ENCODE results near the gene COLGALT1.
A peak's percentile ranks its signal among the peaks of the same experiment; 100 is the strongest.

Gene COLGALT1

DNA sequence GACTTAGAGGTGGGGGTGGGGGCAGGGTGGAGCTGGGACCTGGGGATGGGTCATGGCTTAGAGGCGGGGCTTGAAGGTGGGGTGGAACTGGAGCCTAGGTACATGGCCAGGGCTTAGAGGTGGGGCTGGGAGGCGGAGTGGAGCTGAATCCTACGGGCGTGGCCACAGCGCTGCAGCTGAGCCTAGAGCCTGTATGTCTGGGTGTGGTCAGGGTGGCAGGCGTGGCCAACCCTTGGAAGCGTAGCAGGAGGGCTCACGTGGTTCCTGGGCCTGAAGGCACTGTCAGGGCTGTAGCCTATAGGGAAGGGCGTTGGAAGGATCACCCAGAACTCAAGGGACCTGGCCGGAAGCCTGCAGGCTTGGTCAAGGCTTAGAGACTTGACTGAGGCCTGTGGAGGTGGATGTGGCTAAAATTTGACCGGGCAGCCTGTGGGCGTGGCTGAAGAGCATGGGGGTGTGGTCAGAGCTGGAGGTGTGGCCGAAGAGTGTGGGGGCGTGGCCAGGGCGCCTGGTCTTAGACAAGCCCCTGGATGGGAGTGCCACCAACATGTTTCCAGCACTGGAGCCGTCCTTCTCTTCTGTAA lies 24.3 kb downstream of the COLGALT1 start:
- no peak overlapping the region for H3K4me3 ChIP-seq (replicated peaks; ENCODE audit: insufficient read depth, low read length)
- DNase-seq (ENCODE audit: low read depth in 1 of 2, low spot score in 1 of 2), result peak in 1 of 2 experiments; percentile 36
- H3K27me3 ChIP-seq (ENCODE audit: insufficient read depth, poor library complexity, severe bottlenecking), result no peaks in the 10 kb centered on the region
- TF ChIP-seq, protein P1, sequence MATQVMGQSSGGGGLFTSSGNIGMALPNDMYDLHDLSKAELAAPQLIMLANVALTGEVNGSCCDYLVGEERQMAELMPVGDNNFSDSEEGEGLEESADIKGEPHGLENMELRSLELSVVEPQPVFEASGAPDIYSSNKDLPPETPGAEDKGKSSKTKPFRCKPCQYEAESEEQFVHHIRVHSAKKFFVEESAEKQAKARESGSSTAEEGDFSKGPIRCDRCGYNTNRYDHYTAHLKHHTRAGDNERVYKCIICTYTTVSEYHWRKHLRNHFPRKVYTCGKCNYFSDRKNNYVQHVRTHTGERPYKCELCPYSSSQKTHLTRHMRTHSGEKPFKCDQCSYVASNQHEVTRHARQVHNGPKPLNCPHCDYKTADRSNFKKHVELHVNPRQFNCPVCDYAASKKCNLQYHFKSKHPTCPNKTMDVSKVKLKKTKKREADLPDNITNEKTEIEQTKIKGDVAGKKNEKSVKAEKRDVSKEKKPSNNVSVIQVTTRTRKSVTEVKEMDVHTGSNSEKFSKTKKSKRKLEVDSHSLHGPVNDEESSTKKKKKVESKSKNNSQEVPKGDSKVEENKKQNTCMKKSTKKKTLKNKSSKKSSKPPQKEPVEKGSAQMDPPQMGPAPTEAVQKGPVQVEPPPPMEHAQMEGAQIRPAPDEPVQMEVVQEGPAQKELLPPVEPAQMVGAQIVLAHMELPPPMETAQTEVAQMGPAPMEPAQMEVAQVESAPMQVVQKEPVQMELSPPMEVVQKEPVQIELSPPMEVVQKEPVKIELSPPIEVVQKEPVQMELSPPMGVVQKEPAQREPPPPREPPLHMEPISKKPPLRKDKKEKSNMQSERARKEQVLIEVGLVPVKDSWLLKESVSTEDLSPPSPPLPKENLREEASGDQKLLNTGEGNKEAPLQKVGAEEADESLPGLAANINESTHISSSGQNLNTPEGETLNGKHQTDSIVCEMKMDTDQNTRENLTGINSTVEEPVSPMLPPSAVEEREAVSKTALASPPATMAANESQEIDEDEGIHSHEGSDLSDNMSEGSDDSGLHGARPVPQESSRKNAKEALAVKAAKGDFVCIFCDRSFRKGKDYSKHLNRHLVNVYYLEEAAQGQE (IDR thresholded peaks at IDR 0.05; ENCODE audit: insufficient replicate concordance, low read depth), result no peak
- TF ChIP-seq GABPA (IDR thresholded peaks at IDR 0.05; ENCODE audit: low read depth) (no peak), POLR2AphosphoS5 (IDR thresholded peaks at IDR 0.05; ENCODE audit: low read depth) (no peak; the same call in 1 of the 2 replicates), SPI1 (IDR thresholded peaks at IDR 0.05; ENCODE audit: borderline replicate concordance, low read depth) (no peak)
- TF ChIP-seq, protein P2, sequence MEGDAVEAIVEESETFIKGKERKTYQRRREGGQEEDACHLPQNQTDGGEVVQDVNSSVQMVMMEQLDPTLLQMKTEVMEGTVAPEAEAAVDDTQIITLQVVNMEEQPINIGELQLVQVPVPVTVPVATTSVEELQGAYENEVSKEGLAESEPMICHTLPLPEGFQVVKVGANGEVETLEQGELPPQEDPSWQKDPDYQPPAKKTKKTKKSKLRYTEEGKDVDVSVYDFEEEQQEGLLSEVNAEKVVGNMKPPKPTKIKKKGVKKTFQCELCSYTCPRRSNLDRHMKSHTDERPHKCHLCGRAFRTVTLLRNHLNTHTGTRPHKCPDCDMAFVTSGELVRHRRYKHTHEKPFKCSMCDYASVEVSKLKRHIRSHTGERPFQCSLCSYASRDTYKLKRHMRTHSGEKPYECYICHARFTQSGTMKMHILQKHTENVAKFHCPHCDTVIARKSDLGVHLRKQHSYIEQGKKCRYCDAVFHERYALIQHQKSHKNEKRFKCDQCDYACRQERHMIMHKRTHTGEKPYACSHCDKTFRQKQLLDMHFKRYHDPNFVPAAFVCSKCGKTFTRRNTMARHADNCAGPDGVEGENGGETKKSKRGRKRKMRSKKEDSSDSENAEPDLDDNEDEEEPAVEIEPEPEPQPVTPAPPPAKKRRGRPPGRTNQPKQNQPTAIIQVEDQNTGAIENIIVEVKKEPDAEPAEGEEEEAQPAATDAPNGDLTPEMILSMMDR (IDR thresholded peaks at IDR 0.05; ENCODE audit: insufficient read depth, low read length), result no peak
- H3K27ac ChIP-seq (replicated peaks), result no peak overlapping the region

DNA sequence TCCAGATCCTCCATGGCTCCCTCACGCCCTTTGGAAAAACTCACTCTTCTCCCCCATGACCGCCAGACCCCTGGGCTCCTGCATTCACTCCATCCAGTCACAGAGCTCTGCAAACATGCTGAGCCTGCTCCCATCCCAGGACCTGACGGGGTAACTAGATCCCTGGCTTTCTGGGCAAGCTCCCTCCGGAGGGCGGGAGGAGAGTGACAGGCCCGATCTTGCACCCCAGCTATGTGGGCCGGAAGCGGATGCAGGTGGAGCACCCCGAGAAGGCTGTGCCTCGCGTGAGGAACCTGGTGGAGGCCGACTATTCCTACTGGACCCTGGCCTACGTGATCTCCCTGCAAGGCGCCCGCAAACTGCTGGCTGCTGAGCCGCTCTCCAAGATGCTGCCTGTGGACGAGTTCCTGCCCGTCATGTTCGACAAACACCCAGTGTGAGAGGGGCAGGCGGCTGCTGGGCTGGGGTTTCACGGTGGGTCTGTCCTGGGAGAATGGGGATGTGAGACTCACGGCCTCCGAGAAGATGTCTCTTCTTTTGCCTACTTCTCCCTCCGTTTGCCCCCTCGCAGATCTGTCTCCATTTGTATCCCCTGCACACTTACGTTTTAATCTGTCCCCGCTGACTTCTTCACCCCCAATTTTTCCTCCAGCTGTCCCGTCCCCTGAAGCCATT lies 25.2 kb downstream of the COLGALT1 start:
- no peak overlapping the region for H3K4me3 ChIP-seq (replicated peaks; ENCODE audit: insufficient read depth, low read length)
- TF ChIP-seq GABPA (IDR thresholded peaks at IDR 0.05; ENCODE audit: low read depth), result no peak
- TF ChIP-seq, protein P1 (IDR thresholded peaks at IDR 0.05; ENCODE audit: insufficient replicate concordance, low read depth), result no peak
- TF ChIP-seq, protein P2 (IDR thresholded peaks at IDR 0.05; ENCODE audit: insufficient read depth, low read length), result no peak
- no peak for TF ChIP-seq POLR2AphosphoS5 (IDR thresholded peaks at IDR 0.05; ENCODE audit: low read depth)
- TF ChIP-seq SPI1 (IDR thresholded peaks at IDR 0.05; ENCODE audit: borderline replicate concordance, low read depth), result no peak
- H3K27ac ChIP-seq (replicated peaks), result no peak overlapping the region
- DNase-seq (ENCODE audit: low read depth in 1 of 2, low spot score in 1 of 2), result no peak
- H3K27me3 ChIP-seq (ENCODE audit: insufficient read depth, poor library complexity, severe bottlenecking), result no peaks in the 10 kb centered on the region

DNA sequence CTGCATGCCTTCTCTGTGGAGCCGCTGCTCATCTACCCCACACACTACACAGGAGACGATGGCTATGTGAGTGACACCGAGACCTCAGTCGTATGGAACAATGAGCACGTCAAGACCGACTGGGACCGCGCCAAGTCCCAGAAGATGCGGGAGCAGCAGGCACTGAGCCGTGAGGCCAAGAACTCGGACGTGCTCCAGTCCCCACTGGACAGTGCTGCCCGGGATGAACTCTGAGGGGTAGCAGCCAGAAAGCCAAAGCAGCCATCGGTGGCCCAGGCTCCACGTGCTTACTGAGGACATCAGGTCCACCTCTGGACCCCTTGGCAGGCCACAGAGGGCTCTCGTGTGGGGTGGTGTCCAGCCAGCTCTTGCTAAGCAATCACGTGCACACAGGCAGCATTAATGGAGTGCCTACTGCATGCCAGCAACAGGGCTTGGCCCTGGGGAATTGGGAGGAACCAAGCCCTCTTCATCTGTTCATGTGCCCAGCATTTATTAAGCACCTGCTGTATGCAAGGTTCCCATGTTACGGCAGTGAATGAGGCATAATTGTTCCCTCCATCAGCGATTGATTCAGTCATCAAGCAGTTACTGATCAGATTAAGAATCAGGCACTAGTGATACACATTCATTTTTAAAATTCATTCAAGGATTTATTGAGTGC lies 25.9 kb downstream of the COLGALT1 start:
- TF ChIP-seq, protein P1 (IDR thresholded peaks at IDR 0.05; ENCODE audit: insufficient replicate concordance, low read depth), result no peak
- TF ChIP-seq, protein P2 (IDR thresholded peaks at IDR 0.05; ENCODE audit: insufficient read depth, low read length), result no peak
- H3K27me3 ChIP-seq (ENCODE audit: insufficient read depth, poor library complexity, severe bottlenecking), result no peaks in the 10 kb centered on the region
- H3K4me3 ChIP-seq (replicated peaks; ENCODE audit: insufficient read depth, low read length), result no peak overlapping the region
- H3K27ac ChIP-seq (replicated peaks), result no peak overlapping the region
- no peak for DNase-seq (ENCODE audit: low read depth in 1 of 2, low spot score in 1 of 2)

All from HL-60 (cell line).